Nephron (organoid): Measurements from ENCODE around the gene COBLL1.

Experiments used
- H3K27ac Mint-ChIP-seq, 3 experiments: 2 replicates each; pipeline ENCODE4 v1.8.0; 2020; ENCODE audit warnings: mixed read lengths in 3 of 3, mild to moderate bottlenecking in 2 of 3, moderate library complexity in 1 of 3
- H3K27me3 Mint-ChIP-seq: 2 replicates; pipeline ENCODE4 v1.8.0; 2021; ENCODE audit warnings: low read depth, mild to moderate bottlenecking, moderate library complexity, mixed read lengths
- H3K36me3 Mint-ChIP-seq: 2 replicates; pipeline ENCODE4 v1.8.0; 2020; ENCODE audit warnings: low read depth, mixed read lengths
- H3K4me1 Mint-ChIP-seq: 2 replicates; pipeline ENCODE4 v1.8.0; 2020; ENCODE audit warnings: mixed read lengths
- H3K4me3 Mint-ChIP-seq, 3 experiments: 2 replicates each; pipeline ENCODE4 v1.8.0; 2020; ENCODE audit warnings: mild to moderate bottlenecking in 3 of 3, mixed read lengths in 3 of 3, moderate library complexity in 2 of 3
- H3K9me3 Mint-ChIP-seq: 2 replicates; pipeline ENCODE4 v1.8.0; 2020; ENCODE audit warnings: mixed read lengths
- TF ChIP-seq, protein P1 (sequence below), 3 experiments: fragments of 200-600 bp; sonication (generic); IDR thresholded peaks; one replicate each; pipeline ENCODE4 v1.5.0; 2021; ENCODE audit warnings: antibody characterized with exemption in 3 of 3; ENCODE audit not compliant: unreplicated experiment in 3 of 3

COBLL1 gene

DNA sequence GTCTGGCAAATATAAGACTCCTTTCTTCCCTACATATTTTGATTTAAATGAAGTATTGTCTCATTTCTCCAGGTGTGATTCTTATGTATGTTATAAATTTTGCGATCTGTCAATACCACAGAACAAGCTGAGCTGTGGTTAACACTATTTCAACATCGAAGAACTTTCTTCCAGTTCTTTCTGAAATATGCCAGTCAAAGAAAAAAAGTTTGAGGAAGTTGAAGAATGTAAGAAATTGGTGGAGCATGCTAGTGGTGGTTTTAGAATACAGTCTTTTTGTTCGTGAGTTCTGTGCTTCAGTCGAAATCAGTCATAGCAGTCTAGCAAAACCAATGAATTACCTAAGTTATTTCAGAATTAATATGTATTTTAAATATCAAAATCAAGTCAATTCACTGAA is 8.6 kb upstream of the COBLL1 start:
- Mint-ChIP-seq H3K27me3 (peaks cover 28% of the 10 kb centered on the region), H3K36me3 (no peaks in the 10 kb centered on the region), H3K4me3 (no peak overlapping the region), H3K4me1 (no peaks in the 10 kb centered on the region), H3K9me3 (no peaks in the 10 kb centered on the region), H3K27ac (no peak overlapping the region)
- TF ChIP-seq, protein P1, sequence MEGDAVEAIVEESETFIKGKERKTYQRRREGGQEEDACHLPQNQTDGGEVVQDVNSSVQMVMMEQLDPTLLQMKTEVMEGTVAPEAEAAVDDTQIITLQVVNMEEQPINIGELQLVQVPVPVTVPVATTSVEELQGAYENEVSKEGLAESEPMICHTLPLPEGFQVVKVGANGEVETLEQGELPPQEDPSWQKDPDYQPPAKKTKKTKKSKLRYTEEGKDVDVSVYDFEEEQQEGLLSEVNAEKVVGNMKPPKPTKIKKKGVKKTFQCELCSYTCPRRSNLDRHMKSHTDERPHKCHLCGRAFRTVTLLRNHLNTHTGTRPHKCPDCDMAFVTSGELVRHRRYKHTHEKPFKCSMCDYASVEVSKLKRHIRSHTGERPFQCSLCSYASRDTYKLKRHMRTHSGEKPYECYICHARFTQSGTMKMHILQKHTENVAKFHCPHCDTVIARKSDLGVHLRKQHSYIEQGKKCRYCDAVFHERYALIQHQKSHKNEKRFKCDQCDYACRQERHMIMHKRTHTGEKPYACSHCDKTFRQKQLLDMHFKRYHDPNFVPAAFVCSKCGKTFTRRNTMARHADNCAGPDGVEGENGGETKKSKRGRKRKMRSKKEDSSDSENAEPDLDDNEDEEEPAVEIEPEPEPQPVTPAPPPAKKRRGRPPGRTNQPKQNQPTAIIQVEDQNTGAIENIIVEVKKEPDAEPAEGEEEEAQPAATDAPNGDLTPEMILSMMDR (IDR thresholded peaks at IDR 0.05; ENCODE audit: unreplicated experiment in 3 of 3) = no peak

DNA sequence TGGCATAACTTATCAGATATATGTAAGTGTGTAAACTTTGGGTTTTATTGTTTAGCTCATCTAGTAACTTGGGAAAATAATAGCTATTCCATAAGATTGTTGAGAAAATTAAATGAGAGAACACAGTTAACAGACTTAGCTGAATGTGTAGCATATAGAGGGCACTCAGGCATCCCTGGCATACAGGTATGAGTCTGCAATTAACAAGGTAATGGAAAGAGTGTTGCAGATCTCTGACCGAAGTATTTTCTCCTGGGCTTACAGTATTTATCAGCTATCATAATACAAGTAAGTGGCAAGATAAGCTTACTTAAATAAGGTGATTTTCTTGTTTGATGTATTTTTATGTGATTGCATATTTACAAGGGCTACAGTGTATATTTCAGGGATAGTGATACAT is 7.9 kb upstream of the COBLL1 start:
- Mint-ChIP-seq H3K27ac (no peak overlapping the region), H3K27me3 (peaks cover 28% of the 10 kb centered on the region), H3K36me3 (no peaks in the 10 kb centered on the region), H3K4me1 (no peaks in the 10 kb centered on the region), H3K9me3 (no peaks in the 10 kb centered on the region), H3K4me3 (no peak overlapping the region)
- TF ChIP-seq, protein P1 (IDR thresholded peaks at IDR 0.05; ENCODE audit: unreplicated experiment in 3 of 3) = no peak

DNA sequence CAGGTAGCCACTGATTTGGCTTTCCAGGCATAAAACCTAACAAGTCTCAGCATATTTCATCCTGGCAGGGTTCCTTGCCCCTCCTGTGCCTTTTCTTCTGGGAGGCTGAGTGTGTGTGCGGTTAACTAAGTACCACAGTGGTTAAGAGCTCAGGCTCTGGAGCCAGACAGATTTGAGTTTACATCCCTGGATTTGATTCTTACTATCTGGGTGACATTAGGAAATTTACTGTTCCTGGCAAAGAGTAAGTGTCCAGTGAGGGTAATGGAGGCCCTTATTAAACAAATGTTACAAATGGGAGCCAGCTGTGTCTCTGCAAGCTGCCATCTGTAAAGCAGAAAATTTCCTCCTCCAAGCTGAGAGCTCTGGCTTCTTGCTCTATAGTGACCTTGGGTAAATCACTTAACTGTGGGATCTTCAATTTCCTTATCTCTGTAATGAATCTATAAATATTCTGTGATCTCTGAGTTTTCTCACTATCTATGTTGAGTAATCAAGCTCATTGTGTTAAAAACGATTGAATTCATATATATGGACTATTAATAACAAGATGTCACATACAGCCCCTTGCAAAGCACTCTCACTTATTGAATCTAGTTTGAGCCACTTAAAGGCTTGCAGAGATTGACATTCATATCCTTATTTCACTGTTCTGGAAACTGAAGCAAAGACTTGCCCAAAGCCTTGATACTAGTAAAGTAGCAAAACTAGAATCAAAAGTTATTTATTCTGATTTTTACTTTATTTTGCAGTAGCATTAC is 6.5 kb upstream of the COBLL1 start:
- Mint-ChIP-seq H3K27ac (peak overlapping the region in 2 of 3 experiments; percentile 36 to 68), H3K36me3 (no peaks in the 10 kb centered on the region), H3K27me3 (peaks cover 34% of the 10 kb centered on the region), H3K4me1 (peaks cover 4% of the 10 kb centered on the region), H3K4me3 (no peak overlapping the region), H3K9me3 (no peaks in the 10 kb centered on the region)
- TF ChIP-seq, protein P1 (IDR thresholded peaks at IDR 0.05; ENCODE audit: unreplicated experiment in 3 of 3) = no peak

DNA sequence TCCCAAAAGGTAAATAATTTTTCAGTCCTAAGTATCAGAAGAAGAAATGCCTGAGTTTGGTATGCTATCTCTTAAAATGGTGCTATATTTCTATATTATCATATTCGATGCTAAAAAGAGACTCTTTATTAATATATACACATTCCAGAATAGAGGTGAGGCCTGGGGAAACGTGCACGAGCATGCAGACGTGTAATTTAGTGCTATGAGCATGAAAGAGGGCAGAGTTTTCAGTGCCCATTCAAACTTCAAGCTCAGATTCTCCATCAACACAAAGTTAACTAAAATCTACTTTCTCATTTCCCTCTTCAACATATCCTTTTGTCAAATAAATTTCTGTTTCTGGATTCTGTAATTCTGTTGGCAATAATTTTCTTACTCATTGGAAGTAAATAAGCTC is 5.7 kb upstream of the COBLL1 start:
- Mint-ChIP-seq H3K36me3 (no peaks in the 10 kb centered on the region), H3K4me3 (no peak overlapping the region), H3K27ac (no peak overlapping the region), H3K27me3 (peaks cover 34% of the 10 kb centered on the region), H3K4me1 (peaks cover 4% of the 10 kb centered on the region), H3K9me3 (no peaks in the 10 kb centered on the region)
- TF ChIP-seq, protein P1 (IDR thresholded peaks at IDR 0.05; ENCODE audit: unreplicated experiment in 3 of 3) = no peak

DNA sequence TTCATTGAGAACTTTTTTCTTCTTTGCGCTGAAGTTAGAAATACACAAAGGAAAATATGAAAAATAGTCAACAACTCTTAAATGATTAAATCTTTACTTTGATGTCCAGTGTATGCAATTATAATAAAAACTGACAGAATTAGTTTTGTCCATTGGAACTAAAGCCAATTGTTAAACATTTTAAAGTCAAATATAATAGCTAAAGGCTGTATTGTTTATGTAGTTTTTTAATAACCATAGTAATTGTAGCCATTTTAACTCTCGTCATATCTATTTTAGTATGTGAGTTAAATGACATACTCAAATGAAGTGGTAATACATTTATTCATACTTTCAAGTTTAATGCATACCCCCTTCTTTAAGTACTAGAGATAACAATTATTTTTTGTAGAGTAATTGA is 4.7 kb upstream of the COBLL1 start:
- no peaks in the 10 kb centered on the region for H3K9me3 Mint-ChIP-seq
- H3K27ac Mint-ChIP-seq = no peak overlapping the region
- TF ChIP-seq, protein P1 (IDR thresholded peaks at IDR 0.05; ENCODE audit: unreplicated experiment in 3 of 3) = no peak
- H3K27me3 Mint-ChIP-seq = peaks cover 33% of the 10 kb centered on the region
- H3K4me1 Mint-ChIP-seq = peaks cover 4% of the 10 kb centered on the region
- H3K4me3 Mint-ChIP-seq = no peak overlapping the region
- no peaks in the 10 kb centered on the region for H3K36me3 Mint-ChIP-seq

DNA sequence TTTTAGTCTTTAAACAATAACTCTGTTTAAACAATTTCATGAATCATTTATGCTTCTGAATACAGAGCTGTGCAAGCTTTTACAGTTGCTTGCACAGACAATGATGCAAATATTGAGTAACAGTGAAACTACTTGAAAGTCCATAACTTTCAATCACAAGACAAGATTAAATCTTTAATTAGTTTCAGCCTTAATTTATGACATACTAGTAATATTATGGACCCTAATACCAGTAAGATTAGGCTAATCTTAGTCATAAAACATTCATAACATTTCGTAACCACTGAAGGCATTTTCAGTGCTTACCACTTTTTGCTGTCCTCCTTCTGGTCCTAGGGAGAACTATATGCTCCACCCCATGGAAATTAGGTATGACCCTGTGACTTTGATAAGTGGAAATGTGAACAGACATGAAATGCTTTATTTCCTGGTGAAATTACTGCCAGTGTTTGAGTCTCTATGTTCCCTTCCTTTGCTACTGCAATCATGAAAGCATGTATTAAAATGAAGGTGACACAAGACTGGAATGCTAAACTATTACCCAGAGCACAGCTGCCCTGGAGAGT is 1.8 kb upstream of the COBLL1 start:
- Mint-ChIP-seq H3K4me3 (peak overlapping the region; percentile 71 to 78 (median 76)), H3K4me1 (peaks cover 12% of the 10 kb centered on the region), H3K27ac (peak overlapping the region; percentile 18 to 88 (median 40)), H3K27me3 (peaks cover 40% of the 10 kb centered on the region), H3K36me3 (no peaks in the 10 kb centered on the region), H3K9me3 (no peaks in the 10 kb centered on the region)
- TF ChIP-seq, protein P1 (IDR thresholded peaks at IDR 0.05; ENCODE audit: unreplicated experiment in 3 of 3) = no peak
